Middle frontal gyrus (tissue), 1 donor: ENCODE measurements around the gene PPP6R3.
"Not testable (repeated sequence)": the region's sequence is repeated elsewhere in the genome, so short reads cannot be mapped to it uniquely, and the experiment has no call there.

Source experiments
- DNase-seq: peaks from one replicate; pipeline ENCODE4 v3.0.0-alpha.2; 2015; ENCODE audit warnings: low spot score; ENCODE audit errors: extremely low spot score

The PPP6R3 gene

DNA sequence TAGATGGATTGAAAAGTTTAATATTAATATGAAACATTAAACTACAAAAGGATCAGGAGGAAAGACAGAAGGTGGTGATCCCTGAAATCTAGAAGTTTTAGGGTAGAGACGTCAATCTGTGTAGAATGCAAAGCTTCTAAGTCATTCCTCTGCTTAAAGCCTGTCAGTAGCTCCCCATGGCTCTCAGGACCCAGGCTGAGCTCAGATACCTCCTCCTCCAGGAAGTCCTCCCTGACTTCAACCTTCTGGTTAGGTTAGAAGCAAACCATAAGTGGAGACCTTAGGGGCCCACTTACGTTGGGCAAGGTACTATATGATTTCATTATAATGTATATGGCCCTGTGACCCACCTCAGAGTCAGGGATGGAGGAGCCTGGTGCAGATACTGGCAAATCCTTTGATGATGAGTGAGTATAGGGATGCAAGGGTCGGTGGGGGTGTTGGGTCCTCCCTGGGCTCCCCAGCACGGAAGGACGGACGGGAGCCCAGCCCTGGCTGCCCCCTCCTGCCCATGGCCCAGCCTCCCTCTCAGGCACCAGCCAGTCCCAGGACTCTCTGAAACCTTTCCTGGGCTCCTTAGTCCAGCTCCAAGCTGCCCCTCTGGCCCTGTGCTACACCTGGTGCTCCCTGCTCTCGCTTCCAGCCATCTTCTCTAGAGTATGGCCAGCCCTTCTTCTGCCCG is 3.2 kb upstream of the PPP6R3 start:
- DNase-seq = no peak

DNA sequence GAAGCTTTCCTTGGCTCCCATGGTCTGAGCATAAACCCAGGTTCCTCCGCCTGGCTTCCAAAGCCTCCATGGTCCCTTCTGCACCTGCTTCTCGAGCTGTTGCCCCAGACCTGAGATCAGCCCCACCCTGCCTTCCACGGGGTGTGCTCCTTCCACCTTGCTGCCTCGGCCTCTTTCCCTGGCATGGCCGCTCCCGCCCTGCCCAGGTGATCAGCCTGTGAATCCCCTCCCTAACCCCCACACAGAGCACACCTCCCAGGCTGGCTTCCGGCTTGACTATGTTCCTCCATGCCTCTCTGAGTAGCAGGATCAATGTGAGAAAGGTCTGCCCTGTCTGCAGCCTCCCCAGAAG is 2.7 kb upstream of the PPP6R3 start:
- no peak for DNase-seq

DNA sequence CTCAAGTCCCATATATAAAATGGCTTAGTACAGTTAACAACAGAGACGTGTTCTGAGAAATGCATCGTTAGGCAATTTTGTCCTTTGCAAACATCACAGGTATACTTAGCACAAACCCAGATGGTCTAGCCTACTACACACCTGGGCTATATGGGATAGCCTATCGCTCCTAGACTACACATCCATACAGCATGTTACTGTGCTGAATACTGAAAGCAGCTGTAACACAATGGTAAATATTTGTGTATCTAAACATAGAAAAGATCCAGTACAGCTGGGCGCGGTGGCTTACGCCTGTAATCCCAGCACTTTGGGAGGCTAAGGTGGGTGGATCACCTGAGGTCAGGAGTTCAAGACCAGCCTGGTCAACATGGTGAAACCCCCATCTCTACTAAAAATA is 2.2 kb upstream of the PPP6R3 start:
- DNase-seq = not testable (repeated sequence)

DNA sequence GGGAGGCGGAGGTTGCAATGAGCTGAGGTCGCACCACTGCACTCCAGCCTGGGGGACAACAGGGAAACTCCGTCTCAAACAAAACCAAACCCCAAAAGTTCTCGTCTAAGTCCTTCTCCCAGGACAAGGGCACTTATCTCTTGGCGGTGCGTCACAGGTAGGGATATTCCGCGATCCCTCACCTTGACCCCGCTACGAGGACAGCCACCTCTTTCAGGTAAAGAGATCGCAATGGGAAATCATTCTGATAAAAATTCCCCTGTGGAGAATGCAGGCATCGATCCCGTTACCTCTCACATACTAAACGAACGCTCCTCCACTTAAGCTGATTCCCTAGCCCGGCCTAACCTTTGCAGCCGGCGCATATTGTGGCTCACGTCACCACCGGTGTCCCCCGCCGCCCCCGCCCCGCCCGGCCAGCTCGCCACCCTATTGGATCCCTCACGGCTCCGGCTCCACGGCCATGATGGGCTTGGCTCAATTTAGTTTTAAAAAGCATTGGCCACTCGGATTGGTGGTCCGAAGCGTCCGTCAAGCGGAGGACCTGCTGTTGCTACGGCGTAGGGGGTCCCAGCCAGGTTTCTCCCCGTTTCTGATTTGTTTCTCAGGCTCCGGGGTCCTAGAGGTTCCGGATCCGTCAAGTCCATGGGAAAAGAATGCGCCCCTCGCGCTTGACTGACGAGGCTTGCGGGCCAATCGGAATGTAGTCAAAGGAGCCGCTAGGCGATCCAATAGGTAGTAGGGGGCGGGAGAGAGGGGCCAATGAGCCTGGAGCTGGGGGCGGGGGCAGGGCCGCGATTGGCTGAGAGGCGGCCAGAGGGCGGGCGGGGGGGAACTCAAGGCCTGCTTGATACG is 439 bp upstream of the PPP6R3 start:
- peak; percentile 96 for DNase-seq

DNA sequence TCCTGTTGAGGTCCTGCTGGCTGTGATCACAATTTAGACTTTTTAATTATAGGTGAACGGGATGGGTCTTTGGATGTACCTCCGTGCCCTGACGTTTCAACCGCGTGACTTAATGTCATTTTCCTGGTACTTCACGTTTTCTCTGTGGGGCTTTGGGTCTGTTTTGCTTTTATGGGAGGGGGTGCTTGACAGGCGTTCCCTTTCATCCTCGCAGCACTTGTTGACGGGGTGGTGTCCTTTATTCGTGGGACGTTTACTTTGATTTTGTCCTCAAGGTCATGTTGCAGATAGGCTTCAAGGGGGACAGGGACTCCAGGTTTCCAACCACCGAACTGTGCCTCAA is 994 bp downstream of the PPP6R3 start:
- DNase-seq = no peak

DNA sequence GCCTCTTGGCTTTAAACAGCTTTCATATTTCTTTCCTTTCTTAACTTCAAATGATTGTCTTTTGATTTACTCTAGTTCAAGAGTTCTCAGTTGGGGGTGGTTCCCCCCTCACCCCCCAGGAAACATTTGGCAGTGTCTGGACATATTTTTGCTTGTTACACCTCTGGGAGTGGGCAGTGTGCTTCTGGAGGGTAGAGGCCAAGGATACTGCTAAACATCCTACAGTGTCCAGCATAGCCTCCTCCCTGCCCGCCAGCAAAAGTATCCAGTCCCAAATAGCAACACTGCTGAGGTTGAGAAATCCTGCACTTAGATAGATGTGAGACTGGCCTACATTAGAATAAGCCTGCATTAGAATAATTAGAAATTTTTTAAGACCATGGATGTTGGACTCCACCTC is 3.2 kb downstream of the PPP6R3 start:
- DNase-seq = no peak

DNA sequence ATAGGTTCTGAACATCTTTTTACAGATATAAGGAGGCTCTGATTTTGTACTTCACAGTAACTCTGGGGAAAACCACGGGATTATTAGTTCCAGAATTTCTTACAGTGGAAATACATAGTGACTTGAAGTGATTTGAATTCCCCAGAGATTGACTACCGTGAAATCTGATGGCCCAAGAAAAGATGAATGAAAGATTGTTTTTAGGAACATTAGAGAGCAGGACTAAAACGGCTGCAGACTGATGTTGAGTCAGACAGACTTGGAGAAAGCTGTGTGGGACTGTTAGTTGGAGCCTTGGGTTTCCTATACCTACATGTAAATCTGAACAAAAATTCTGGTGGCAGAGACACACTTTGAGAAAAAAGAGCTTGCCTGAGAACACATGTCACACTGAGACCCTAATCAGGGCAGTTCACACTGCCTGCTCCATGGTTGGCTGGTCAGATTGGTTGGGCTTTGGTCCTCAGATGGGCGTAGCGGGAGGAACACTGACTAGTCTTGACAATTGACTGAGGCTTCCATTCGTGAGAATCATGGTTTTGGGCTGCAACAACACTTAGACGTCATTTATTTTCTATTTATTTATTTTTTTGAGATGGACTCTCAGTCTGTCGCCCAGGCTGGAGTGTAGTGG is 6.8 kb downstream of the PPP6R3 start:
- DNase-seq = no peak

DNA sequence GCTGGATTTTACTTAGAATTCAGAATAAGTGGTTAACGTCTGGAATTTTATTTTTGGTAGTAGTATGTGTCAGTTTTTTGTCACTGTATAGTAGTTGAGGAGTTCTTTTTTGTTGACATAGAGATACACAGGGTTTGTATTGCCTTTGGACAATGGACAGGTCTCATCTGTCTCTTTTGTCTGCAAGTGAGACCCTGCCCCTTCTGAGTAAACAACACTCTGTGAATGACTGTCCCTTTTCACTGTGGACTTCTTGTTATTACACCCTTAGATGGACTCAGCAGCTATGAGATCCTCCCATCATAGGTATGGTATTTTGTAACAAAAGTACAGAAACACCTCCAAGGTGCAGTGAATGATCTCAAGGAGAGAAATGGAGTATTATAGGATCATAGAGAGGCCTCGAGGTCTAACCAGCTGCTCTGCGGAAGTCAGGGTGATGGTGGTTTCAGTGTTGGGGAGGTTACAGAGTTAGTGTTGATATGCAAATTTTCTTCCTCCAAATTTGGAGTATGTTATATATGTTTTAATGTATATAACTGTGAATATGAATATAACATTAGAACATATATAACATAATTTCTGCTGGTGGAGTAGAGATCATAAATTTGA is 7.8 kb downstream of the PPP6R3 start:
- DNase-seq = no peak

DNA sequence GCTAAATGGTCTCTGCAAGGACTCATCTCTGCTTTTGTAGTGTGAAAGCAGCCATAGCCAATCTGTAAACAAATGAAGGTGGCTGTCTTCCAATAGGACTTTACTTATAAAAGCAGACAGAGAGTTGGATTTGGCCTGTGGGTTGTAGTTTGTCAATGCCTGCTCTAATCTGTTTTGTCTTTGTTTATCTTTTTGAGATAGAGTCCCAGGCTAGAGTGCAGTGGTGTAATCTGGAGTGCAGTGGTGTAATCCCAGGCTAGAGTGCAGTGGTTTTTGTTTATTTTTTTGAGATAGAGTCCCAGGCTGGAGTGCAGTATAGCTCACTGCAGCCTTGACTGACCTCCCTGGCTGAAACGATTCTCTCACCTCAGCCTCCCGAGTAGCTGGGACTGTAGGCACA is 8.6 kb downstream of the PPP6R3 start:
- no peak for DNase-seq

DNA sequence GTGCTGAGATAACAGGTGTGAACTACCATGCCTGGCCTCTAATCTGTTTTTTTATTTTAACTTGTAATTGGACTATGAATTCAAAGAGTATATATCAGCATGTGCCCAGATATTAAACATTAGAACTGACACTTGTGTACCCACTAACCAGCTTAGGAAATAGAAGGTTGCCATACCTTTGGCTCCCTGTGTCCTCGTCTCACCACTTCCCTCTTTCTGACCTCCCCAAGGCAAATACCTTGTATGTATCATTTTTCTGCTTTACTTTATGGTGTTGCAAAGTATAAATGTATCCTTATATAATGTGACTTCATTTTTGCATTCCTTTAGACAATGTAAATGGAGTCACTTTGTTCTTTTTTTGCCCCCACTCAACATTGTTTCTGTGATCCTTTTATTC is 9.1 kb downstream of the PPP6R3 start:
- DNase-seq = no peak

DNA sequence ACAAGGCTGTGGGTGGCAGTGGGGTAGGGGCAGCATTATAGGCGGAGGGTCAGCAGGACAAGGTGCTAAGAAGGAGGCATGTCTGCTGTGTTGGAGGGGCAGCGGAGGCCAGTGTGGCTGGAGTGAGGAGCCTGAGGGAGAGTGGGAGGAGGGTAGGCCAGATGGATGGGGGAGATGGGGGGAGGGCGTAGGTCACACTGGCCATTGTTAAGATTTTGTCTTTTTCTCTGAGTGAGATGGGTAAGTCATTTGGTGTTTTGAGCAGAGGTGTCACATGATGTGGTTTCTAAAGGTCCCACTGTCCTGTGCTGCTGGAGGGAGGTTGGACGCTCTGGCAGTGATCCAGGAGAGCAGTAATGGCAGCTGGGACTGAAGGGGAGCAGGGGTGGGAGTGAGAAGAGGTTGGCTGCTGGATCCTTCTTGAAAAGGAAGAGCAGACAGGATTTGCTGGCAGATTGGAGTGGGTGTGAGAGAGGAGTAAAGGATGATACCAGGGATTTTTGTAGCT is 9.8 kb downstream of the PPP6R3 start:
- DNase-seq = peak; percentile 41

DNA sequence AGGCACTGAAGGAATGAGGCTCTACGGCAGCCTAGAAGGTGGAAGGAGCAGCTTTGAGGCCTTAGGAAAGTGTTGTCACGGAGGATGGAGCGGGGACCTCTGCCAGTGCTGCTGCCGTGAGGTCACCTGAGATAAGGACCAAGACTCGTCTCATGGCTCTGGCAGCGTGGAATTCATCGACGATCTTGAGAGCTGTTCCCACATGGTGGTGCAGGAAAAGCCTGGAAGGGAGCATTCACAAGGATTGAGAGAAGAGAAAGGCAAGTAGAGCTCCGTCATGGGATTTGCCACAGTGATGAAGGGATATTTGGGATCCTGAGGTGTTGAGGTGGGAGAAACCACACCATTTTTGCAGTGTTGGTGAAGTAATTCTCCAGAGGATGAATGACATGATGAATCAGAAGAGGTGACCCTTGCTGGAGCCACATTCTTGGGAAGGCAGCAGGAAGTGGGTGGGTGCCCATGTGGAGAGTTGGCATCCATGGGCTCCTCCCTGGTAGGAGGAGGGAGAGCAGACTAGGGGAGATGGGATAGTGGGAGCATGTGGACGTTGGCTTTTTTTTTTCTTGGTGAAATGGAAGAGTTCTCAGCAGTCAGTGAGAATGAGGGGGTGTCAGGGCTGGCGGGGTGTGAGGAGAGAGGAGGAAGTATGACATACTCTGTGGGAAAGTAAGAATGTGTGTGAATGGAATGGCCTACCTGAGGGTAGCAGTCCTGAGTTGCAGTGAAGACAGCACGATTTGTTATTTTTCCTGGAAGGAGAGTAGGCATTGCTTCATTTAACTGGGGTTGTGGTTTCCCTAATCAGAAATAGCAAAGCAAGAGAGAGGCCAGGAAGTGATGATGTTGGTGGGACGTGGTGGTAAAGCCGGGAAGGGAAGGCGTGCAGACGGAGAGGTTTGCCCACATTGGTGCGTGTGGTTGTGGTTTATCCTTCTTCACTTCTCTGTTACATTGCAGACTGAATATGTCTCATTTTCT is 11.1 kb downstream of the PPP6R3 start:
- peak; percentile 10 for DNase-seq

DNA sequence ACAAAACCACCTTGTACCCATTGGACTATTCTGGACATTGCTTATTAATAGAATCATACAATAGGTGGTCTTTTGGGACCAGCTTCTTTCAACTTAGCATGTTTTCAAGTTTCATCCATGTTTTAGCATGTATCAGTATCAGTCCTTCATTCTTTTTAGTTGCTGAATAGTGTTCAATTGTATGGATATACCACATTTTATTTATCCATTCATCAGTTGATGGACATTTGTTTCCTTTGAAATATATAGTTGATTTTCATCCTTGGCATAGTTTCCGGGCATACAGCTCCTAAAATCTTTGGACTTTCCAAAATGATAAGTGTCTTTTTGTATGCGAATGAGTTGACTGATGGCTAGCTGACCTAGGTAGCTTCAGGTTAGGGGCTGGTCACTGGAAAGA is 12.2 kb downstream of the PPP6R3 start:
- no peak for DNase-seq

DNA sequence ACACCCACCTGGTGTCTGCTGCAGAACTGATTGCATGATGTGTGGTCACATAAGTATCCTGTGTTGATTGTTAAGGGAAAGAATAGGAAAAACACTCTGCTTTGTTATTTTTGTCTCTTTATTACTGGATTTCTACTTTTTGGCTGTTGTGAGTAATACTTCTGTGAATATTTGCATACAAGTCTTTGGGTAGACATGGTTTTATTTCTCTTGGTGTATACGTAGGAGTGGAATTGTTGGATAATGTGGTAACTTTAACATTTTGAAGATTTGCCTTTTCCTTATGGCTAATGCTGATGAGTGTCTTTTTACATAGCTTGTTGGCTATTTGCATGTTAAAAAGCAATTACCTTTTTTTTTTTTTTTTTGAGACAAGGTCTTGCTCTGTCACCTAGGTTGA is 13.1 kb downstream of the PPP6R3 start:
- DNase-seq = no peak

DNA sequence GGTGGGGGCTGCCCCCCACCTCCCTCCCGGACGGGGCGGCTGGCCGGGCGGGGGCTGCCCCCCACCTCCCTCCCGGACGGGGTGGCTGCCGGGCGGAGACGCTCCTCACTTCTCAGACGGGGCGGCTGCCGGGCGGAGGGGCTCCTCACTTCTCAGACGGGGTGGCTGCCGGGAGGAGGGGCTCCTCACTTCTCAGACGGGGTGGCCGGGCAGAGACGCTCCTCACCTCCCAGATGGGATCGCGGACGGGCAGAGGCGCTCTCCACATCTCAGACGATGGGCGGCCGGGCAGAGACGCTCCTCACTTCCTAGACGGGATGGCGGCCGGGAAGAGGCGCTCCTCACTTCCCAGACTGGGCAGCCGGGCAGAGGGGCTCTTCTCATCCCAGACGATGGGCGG is 15.1 kb downstream of the PPP6R3 start:
- not testable (repeated sequence) for DNase-seq

DNA sequence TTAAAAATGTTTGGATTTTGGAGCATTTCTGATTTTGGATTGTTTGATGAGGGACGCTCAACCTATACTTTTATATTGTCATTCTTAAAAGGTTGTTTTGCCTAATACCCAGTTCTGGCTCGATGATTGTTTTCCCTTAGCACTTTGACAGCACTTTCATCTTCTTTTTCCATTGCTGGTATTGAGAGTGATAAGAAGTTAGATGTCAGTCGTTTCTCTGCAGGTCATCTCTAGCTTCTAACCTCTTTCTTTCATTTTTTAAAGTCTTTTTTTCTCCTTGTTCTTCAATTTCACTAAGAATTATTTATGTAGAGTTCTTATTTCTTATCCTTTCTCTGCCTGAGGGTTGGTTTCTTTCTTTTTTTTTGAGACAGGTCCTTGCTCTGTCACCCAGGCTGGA is 18.8 kb downstream of the PPP6R3 start:
- no peak for DNase-seq

DNA sequence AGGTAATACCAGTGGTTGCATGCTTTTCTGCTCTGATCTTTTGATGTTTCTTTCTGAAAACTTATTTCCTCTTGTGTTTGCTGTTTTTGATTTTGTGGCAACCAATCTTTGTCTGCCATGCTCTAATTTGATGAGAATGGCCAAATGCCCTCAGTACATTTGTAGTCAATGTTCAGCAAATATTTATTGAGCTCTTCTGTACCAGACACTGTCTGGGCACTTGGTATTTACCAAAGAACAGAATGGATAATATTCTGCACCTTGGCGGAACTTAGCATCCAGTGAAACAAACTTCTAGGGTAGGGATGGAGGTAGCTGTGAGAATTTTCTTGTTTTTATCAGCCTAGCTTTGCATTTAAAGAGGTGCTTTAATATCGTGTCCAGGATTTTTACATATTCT is 19.6 kb downstream of the PPP6R3 start:
- DNase-seq = no peak

DNA sequence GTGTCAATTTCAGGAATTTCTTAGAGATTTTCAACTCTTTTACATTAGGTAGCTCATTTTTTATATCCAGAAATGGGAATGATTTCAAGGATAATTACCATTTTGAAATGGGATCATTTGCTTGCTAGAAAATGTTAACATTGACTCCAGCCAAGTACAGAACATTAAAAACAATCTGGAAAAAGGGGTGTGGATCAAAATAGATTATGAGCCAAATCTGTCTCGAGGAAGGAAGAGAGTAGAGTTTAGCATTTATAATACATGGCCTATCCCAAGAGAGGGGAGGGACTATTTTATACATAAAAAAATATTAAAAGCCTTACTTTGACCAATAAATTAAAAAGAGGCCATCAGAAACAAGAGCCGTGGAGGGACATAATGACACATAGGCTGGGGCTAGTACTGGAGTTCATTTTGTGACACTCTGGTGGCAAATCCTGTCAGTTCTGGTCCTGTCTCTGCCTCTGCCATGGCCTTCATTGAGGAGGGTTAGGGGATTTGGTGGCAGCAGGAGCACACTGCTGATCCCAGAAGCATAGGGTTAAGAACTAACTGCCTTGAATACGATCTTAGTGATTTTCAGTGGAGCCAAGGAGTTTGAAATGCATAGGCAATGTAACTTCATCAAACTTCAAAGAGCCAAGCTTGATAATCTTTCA is 20.4 kb downstream of the PPP6R3 start:
- DNase-seq = no peak

DNA sequence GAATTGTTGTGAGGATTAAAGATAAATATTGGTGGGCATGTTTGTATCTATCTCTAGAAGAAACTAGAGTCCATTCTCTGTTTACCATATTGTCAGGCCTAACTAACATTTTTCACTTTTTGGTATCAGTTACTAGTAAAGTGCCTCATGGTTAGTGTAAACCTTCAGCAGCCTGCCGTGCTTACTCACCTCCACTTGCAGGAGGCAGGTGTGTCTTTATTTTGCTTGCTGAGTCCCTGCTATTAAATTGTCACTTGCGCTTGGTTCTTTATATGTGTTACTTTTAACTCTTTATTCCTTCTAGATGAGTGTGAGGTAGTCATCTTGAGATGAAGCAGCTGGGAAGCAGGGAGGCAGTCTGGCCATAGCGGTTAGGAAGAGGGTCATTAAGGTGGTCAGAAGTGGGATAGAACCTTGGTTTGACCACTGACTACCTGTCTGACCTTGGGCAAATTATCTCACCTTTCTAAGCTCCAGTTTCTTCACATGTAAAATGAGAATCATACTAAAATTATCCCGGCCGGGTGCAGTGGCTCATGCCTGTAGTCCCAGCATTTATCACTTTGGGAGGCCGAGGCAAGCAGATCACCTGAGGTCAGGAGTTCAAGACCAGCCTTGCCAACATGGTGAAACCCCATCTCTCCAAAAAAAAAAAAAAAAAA is 21.2 kb downstream of the PPP6R3 start:
- no peak for DNase-seq

DNA sequence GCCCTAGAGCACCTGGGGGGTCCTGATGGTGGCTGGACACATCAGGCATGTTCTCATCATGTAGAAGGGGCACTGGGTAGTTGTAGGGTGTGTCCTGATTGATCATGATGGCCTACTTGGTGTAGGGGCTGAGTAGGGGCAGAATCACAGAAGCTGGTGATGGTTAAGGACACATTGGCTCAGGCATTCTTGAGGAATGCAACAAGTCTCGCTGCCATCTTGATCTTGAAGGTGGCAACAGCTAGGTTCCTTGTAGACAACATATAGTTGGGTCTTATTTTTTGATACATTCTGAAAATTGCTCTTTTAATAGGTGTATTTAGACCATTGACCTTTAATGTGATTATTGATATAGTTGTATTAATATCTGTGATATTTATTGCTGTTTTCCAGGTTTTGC is 28.1 kb downstream of the PPP6R3 start:
- DNase-seq = no peak
